ENCODE results near the gene NFIB. TPM values are rescaled to one million over a fixed set of nuclear protein-coding genes. Genes with fewer than 3 reads are reported as not detected.

NFIB gene
- total RNA-seq, 4 donors from 2014 or later, result 24.0 to 40.9 (median 30.6) TPM

DNA sequence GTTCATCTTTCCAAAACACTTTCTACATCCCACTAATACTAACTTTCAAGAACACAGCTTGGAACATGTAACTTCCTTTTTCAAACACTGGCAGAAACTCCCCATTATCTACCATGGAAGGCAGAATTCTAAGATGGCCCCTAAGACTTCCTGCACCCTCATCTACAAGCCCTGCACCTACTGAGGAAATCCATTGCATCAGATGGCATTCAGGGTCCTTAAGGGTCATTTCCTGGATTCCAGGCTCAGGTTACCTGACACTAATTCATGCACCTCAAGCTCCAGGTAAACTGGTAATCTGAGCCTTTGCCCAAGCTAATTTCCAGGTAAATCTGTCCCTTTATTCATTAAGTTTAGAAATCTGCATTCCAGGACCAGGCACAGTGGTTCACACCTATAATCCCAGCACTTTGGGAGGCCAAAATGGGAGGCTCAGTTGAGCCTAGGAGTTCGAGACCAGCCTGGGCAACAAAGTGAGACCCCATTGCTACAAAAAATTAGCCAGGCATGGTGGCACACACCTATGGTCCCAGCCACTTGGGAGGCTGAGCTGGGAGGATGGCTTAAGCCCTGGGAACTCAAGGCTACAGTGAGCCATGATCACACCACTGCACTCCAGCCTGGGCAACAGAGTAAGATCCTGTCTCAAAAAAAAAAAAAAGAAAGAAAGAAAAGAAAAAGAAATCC, 91.6 kb downstream of the NFIB start:
- no peak for ATAC-seq
- Histone ChIP-seq H3K36me3 (no peaks in the 10 kb centered on the region), H3K27ac (peak overlapping the region in 3 of 4 donors; percentile 27 to 60 (median 51)), H3K4me3 (no peak overlapping the region), H3K27me3 (no peaks in the 10 kb centered on the region), H3K9me3 (no peaks in the 10 kb centered on the region), H3K4me1 (peaks cover 37 to 46% of the 10 kb centered on the region in 2 donors)
- TF ChIP-seq, protein P1, sequence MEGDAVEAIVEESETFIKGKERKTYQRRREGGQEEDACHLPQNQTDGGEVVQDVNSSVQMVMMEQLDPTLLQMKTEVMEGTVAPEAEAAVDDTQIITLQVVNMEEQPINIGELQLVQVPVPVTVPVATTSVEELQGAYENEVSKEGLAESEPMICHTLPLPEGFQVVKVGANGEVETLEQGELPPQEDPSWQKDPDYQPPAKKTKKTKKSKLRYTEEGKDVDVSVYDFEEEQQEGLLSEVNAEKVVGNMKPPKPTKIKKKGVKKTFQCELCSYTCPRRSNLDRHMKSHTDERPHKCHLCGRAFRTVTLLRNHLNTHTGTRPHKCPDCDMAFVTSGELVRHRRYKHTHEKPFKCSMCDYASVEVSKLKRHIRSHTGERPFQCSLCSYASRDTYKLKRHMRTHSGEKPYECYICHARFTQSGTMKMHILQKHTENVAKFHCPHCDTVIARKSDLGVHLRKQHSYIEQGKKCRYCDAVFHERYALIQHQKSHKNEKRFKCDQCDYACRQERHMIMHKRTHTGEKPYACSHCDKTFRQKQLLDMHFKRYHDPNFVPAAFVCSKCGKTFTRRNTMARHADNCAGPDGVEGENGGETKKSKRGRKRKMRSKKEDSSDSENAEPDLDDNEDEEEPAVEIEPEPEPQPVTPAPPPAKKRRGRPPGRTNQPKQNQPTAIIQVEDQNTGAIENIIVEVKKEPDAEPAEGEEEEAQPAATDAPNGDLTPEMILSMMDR (IDR thresholded peaks at IDR 0.05 in 4 of 5, conservative IDR thresholded peaks at IDR 0.05 in 1 of 5), result no peak
- TF ChIP-seq POLR2A (IDR thresholded peaks at IDR 0.05), result no peak
- DNase-seq, result no peak
- in situ Hi-C loops (cut with MboI; ENCODE audit: low sequenced_read_pairs in 4 of 4), result loop anchor here in 1 of 4 donors (25.0 kb wide), 1 partner anchor 510 kb away; no protein-coding TSS in a partner anchor
- intact Hi-C loops (cut with DNase I; ENCODE audit: low total_unique reads), result no loop called here

DNA sequence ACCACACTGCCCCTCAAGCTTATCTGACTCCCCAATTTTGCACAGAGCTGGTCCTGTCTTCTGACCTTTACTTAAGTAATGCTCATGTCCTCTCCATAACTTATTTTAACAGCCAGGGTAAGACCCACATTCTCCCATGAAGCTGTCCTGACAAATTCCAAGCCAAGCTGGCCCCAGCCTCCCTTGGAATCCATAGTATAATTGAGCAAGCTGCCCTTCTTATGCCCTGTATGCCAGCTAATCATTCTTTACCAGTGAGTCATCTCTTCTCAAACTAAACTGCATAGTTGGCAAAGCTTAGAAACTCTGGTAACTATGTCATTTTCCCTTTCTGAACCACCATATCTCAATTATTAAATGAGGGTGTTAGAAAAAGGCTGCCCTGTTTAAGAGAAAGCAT, 92.4 kb downstream of the NFIB start:
- in situ Hi-C loops (cut with MboI; ENCODE audit: low sequenced_read_pairs in 4 of 4) (loop anchor here in 1 of 4 donors (25.0 kb wide), 1 partner anchor 509 kb away; no protein-coding TSS in a partner anchor), intact Hi-C loops (cut with DNase I; ENCODE audit: low total_unique reads) (no loop called here)
- no peaks in the 10 kb centered on the region for H3K9me3 ChIP-seq
- peaks cover 37 to 40% of the 10 kb centered on the region in 2 donors for H3K4me1 ChIP-seq
- H3K27ac ChIP-seq, result peak overlapping the region in 3 of 4 donors; percentile 27 to 60 (median 51)
- no peaks in the 10 kb centered on the region for H3K27me3 ChIP-seq
- TF ChIP-seq, protein P1 (IDR thresholded peaks at IDR 0.05 in 4 of 5, conservative IDR thresholded peaks at IDR 0.05 in 1 of 5), result no peak
- TF ChIP-seq POLR2A (IDR thresholded peaks at IDR 0.05), result no peak
- no peaks in the 10 kb centered on the region for H3K36me3 ChIP-seq
- ATAC-seq, result peak; percentile 51 to 95
- H3K4me3 ChIP-seq, result no peak overlapping the region
- DNase-seq, result no peak

DNA sequence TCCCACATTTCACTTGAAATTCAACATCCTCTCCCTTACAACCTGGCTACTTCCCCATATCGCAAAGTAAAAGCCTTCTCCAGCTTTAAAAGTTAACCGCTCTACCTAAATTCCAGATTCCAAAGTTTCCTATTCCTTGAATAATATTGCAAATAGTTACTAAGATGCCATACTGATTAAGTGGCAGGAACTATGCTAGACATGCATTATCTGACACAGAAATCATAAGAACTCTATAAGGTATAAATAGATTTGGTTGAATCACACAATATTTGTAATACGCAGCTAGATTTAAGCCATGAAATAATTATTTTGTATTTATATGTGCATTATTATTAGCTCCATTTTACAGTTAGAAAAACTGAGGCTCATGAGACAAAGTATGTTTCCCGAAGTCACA, 92.8 kb downstream of the NFIB start:
- in situ Hi-C loops (cut with MboI; ENCODE audit: low sequenced_read_pairs in 4 of 4) (loop anchor here in 1 of 4 donors (25.0 kb wide), 1 partner anchor 509 kb away; no protein-coding TSS in a partner anchor), intact Hi-C loops (cut with DNase I; ENCODE audit: low total_unique reads) (no loop called here)
- TF ChIP-seq, protein P1 (IDR thresholded peaks at IDR 0.05 in 4 of 5, conservative IDR thresholded peaks at IDR 0.05 in 1 of 5), result no peak
- no peak for TF ChIP-seq POLR2A (IDR thresholded peaks at IDR 0.05)
- ATAC-seq (no peak), DNase-seq (no peak)
- no peak overlapping the region for H3K4me3 ChIP-seq
- no peaks in the 10 kb centered on the region for H3K9me3 ChIP-seq
- no peaks in the 10 kb centered on the region for H3K36me3 ChIP-seq
- H3K27ac ChIP-seq, result peak overlapping the region in 3 of 4 donors; percentile 27 to 60 (median 51)
- peaks cover 39 to 40% of the 10 kb centered on the region in 2 donors for H3K4me1 ChIP-seq
- H3K27me3 ChIP-seq, result no peaks in the 10 kb centered on the region

DNA sequence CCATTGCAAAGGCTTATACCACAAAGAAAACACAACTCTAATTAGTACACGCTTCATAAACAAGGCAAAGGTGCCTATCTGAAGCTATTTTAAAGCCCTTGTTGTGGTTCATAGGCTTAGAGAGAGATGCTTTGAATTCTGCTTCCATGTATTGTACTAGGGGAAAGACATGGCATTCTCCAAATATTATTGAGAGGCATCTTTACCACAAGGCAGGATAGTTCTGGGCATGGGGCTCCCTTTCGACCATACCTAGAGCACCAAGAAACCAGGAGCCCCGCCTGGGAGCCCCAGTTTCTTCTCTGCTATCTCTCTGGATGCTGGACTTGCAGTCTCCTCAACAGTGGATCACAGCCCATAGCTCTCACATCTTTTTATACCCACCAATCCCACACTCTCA, 93.7 kb downstream of the NFIB start:
- Histone ChIP-seq H3K27me3 (no peaks in the 10 kb centered on the region), H3K9me3 (no peaks in the 10 kb centered on the region), H3K4me1 (peaks cover 44 to 47% of the 10 kb centered on the region in 2 donors), H3K36me3 (no peaks in the 10 kb centered on the region), H3K27ac (peak overlapping the region in 1 of 4 donors; percentile 21), H3K4me3 (no peak overlapping the region)
- ATAC-seq (no peak), DNase-seq (no peak)
- in situ Hi-C loops (cut with MboI; ENCODE audit: low sequenced_read_pairs in 4 of 4) (loop anchor here in 1 of 4 donors (25.0 kb wide), 1 partner anchor 508 kb away; no protein-coding TSS in a partner anchor), intact Hi-C loops (cut with DNase I; ENCODE audit: low total_unique reads) (no loop called here)
- TF ChIP-seq POLR2A (IDR thresholded peaks at IDR 0.05), result no peak
- TF ChIP-seq, protein P1 (IDR thresholded peaks at IDR 0.05 in 4 of 5, conservative IDR thresholded peaks at IDR 0.05 in 1 of 5), result no peak
